Measurements from ENCODE around the gene PRRT2.

The PRRT2 gene

DNA sequence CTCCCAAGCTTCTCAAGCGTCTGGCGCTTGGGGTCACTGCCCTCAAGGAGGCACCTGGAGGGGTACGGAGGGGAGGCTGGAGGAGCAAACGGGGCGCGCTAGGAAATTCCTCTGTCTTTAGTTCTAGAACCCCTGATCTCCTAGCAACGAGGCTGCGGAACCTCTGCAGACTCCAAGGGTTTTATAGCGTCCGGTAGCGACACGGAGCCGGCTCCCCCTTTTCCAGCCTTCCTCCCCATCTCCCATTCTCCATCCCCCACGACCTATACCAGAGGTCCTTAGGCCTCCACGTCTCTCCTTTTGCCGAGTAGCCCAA is 51.6 kb downstream of the PRRT2 start:
- DNase-seq: no peak

DNA sequence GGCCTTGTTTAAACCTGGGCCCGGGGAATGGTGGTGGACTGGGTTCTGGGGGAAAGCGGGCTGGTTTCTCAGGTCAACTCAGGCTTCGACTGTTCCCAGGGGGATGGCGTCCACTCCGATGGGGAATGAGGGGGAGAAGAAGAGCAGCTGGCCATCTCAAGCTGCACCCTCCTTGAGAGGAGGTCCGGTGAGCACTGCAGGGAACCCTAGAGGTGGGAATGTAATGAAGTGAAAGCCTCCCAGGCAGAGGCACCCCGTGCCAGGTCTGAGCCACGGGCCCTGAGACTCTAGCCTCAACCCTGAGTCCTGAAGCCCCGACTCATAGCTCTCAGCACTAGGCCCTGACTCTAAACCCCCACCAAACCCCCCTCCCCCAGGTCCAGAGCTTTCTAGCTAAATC is 52.2 kb downstream of the PRRT2 start:
- no peak for DNase-seq

All from CD4-positive, alpha-beta T cell treated with Interleukin-12 subunit alpha and Interleukin-12 subunit beta, for 1 hour (primary cell).